GM21825 (cell line): ENCODE results near the gene CALML5.

Source experiments
- ATAC-seq: cut with Tn5 transposase; IDR thresholded peaks from one replicate; pipeline ENCODE4 v1.9.1; 2021; ENCODE audit warnings: mild to moderate bottlenecking, moderate library complexity; ENCODE audit not compliant: unreplicated experiment

Gene CALML5

GRCh38 chr10:5467634-5468255 lies 31.6 kb downstream of the CALML5 start:
- ATAC-seq: no peak

- ATAC-seq: no peak
Observed at GRCh38 chr10:5467207-5467535, 32.2 kb downstream of the CALML5 start.

DNA sequence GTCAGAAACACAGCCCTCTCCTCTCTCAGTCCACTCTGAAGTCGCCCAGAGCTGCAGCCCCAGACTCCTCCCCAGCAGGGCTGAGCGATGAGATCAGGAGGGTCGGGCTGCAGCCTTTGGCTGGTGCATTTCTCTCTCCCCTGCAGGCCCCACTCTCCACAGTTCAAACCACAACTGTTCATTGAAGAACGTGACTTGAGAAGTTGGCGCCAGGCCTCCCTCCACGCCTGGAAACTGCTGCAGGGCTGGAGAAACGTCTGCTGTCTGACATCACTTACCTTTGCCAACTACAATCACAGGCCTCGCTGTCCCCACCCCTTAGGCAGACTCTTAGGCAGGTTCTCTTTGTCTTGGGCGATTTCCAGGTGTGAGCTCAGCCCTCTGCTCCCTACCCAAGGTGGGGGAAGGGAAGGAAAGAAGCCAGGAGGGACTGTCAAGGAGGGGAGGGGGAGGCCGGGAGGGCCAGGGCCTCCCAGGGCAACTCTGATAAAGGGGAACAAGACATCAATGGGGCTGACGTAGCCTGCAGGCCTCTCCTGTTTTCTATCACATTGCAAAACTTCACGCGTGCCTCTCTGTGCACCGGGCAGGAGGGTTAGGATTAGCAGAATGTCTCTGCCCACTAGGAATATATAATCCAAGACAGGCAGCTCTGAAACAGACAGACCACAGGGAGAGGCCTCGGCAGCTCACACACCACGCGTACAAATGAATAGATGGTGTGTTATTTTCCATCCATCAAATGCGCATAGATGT lies 32.7 kb downstream of the CALML5 start:
- no peak for ATAC-seq

- no peak for ATAC-seq
Observed at GRCh38 chr10:5465976-5466450, 33.4 kb downstream of the CALML5 start.

DNA sequence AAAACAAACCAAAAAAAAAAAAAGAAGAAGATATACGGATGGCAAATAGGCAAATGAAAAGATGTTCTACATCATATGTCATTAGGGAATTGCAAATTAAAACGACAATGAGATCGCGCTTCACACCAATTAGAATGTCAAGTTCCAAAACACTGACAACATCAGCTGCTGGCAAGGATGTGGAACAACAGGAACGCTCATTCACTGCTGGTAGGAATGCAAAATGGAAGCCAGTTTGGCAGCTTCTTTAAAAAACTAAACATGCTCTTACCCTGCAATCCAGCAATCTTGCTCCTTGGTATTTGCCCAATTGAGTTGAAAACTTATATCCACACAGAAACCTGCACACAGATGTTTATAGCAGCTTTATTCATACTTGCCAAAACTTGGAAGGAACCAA lies 34.8 kb downstream of the CALML5 start:
- no peak for ATAC-seq

- no peak for ATAC-seq
Observed at GRCh38 chr10:5462841-5463293, 36.5 kb downstream of the CALML5 start.

GRCh38 chr10:5461914-5462840 lies 37.2 kb downstream of the CALML5 start:
- no peak for ATAC-seq

- ATAC-seq: no peak
Observed at GRCh38 chr10:5461203-5461588, 38.2 kb downstream of the CALML5 start.

DNA sequence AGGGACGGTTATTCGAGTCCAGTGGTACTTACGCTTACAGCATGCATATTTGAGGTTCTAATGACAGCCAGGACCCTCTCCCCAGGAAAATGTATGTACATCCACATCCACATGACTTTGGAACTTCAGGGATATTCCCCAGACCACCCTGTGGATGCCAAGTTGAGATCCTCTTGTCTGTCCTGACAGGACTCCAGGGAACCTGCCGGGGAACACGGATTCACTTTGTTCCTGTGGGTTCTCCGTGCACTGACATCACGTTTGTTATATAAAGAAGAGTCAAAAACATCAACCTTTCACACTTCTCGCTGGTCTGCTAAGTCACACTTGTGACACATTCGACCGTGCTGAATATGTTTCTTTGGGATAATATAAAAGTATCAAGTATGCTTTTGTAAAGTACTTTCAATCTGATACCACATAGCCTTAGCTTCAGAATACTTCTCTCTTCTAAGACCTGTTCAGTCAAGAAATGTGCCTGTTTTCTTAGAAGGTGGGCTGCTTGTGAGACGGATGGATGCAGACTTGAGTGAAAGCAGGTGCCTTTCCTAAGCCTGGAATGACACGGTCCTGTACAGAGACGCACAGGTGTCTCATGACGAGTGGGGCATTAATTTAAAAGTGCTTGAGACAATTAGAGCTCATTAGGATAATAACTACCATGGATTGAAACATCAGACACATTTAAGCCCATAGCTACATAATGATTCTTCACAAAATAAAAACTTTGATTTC lies 38.7 kb downstream of the CALML5 start:
- no peak for ATAC-seq

- no peak for ATAC-seq
Observed at GRCh38 chr10:5458949-5459747, 40.2 kb downstream of the CALML5 start.

GRCh38 chr10:5458425-5458824 lies 40.9 kb downstream of the CALML5 start:
- no peak for ATAC-seq

GRCh38 chr10:5457741-5458140 lies 41.6 kb downstream of the CALML5 start:
- no peak for ATAC-seq

DNA sequence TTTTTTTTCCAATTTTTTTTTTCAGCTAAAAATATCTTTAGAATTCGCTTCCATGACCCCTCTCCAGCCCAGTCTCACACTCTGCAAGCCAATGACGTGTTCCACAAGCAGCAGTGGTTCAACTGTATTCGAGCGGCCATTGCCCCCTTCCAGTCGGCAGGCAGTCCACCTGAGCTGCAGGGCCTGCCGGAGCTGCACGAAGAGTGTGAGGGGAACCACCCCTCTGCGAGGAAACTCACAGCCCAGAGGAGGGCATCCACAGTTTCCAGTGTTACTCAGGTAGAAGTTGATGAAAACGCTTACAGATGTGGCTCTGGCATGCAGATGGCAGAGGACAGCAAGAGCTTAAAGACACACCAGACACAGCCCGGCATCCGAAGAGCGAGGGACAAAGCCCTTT lies 42.8 kb downstream of the CALML5 start:
- no peak for ATAC-seq

DNA sequence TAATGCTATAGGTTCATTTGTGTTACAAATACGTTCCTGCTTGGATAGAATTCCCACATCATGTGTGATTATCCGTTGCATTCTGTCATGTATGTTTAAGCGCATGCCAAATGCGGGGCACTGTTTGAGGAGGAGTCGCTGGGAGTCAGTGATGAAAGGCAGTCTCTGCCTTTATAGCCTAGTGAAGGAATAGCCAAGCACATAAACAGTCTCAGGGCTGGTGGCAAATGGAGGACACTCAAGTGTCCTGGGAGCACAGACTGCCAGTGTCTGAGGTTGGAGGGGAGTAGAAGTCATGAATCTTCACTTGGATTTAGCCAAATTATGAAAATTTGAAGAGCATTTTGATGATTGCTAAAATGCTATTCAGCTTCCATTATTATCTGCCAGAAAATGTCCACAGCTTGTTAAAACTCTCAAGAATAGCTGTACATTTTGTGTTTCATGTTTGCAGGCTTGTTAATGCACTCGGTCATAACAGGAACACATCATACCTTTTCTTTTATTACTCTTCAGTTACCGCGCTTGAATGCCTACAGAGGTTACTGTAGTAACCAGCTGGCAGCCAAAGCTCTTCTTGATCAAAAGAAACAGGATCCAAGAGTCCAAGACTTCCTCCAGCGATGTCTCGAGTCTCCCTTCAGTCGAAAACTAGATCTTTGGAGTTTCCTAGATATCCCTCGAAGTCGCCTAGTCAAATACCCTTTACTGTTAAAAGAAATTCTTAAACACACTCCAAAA lies 45.5 kb downstream of the CALML5 start:
- ATAC-seq: no peak

DNA sequence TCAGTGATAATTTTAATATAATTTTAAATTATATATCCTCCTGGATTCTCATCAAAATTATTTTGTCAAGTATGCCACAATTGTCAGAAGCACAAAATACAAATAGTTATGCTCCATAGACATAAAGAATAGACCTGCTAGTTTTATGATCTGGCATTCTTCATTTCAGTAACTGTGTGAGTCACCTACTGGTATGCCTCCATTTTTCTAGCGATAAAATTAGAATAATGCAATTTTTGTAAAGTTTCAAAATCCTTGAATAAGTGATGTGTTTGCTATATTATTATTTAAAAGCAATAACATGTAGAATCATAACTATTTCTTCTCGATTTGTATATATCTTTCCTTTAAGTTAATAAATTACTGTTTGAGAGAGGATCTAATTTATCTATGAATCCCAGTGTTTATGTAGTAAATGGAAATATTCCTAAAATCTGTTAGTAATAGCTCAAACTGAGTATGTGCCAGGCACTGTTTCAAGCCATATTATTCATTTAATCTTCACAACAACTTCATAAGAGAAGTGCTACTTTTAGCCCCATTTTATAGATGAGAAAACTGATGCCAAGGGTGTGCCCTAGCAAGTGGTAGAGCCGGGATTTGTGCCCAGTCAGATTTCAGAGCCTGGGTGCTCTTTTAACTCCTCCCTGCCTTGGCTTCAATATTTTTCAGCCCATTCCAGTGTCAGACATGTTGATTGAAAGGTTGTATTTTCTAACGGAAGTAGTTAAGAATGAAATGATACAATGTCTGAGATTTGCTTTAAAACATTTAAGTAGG lies 48.6 kb downstream of the CALML5 start:
- ATAC-seq: no peak

- no peak for ATAC-seq
Observed at GRCh38 chr10:5449823-5450222, 49.5 kb downstream of the CALML5 start.

- no peak for ATAC-seq
Observed at GRCh38 chr10:5449227-5449626, 50.1 kb downstream of the CALML5 start.
